Stimulated activated memory B cell treated with anti-CD40 and anti-IgM and Interleukin-4, amounts not matched to agents 10 μg/mL and 1 μg/mL and 100 μg/mL, for 72 hours (primary cell): ENCODE measurements around the gene RPS6KA2.
A peak's percentile ranks its signal among the peaks of the same experiment; 100 is the strongest.

ENCODE experiments used
- ATAC-seq: fragments of 150-1000 bp; cut with Tn5 transposase; 2 replicates; pipeline ENCODE4 v1.10.0; 2021
- H3K27ac Mint-ChIP-seq: one replicate; pipeline ENCODE4 v1.8.0; 2022; ENCODE audit warnings: mild to moderate bottlenecking, mixed read lengths
- H3K27me3 Mint-ChIP-seq: one replicate; pipeline ENCODE4 v1.8.0; 2022; ENCODE audit warnings: mixed read lengths
- H3K36me3 Mint-ChIP-seq: one replicate; pipeline ENCODE4 v1.8.0; 2022; ENCODE audit warnings: mixed read lengths
- H3K4me1 Mint-ChIP-seq: one replicate; pipeline ENCODE4 v1.8.0; 2022; ENCODE audit warnings: mixed read lengths
- H3K4me3 Mint-ChIP-seq: one replicate; pipeline ENCODE4 v1.8.0; 2022; ENCODE audit warnings: mild to moderate bottlenecking, moderate library complexity, mixed read lengths
- H3K9me3 Mint-ChIP-seq: one replicate; pipeline ENCODE4 v1.8.0; 2022; ENCODE audit warnings: mixed read lengths

The RPS6KA2 gene

GRCh38 chr6:166570929-166571713 lies 55.9 kb downstream of the RPS6KA2 start:
- peaks cover 3% of the 10 kb centered on the region for H3K9me3 Mint-ChIP-seq
- no peak overlapping the region for H3K27ac Mint-ChIP-seq
- no peak for ATAC-seq
- H3K36me3 Mint-ChIP-seq, result peaks cover 6% of the 10 kb centered on the region
- H3K4me1 Mint-ChIP-seq, result peaks cover 8% of the 10 kb centered on the region
- no peaks in the 10 kb centered on the region for H3K27me3 Mint-ChIP-seq
- no peak overlapping the region for H3K4me3 Mint-ChIP-seq

DNA sequence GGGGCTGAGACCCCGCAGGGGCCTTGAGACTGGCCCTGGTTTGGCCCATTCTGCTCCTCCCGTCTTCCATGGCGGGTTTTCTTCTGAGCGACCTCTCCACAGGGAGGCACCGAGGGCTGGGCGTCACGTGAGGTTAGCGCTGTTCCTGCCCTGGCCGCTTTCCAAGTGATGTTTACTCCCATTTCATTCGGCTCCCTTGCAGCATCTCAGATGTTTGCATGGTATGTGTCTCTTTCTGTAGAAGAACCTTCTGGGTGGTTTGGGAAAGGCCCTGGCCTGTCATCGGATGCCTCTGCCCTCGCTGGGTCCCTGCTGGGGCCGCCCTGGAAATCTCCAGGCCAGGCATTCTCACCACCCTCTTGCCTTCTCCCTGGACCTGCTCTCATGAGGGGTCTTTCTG lies 57.8 kb downstream of the RPS6KA2 start:
- H3K27ac Mint-ChIP-seq, result no peak overlapping the region
- no peaks in the 10 kb centered on the region for H3K27me3 Mint-ChIP-seq
- H3K9me3 Mint-ChIP-seq, result no peaks in the 10 kb centered on the region
- peaks cover 4% of the 10 kb centered on the region for H3K36me3 Mint-ChIP-seq
- H3K4me1 Mint-ChIP-seq, result peaks cover 8% of the 10 kb centered on the region
- ATAC-seq, result no peak
- H3K4me3 Mint-ChIP-seq, result no peak overlapping the region

DNA sequence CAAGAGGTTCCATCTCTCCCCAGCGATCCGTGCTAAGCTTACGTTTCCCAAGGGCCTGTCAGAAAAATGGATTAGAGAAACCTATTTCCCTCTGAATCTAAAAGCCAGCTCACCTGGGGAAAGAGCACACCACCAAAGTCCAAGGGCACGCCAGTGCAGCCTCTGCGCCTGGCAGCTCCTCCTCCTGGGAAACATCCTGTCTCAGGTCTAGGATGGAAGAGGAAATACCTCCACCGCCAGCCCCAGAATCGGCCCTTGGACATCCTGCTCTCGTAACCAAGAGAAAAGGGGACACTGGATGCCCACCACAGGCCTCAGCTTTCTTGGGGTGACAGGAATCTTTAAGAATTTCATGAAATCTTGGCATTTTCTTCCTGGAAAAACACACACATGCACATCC lies 59.2 kb downstream of the RPS6KA2 start:
- no peaks in the 10 kb centered on the region for H3K9me3 Mint-ChIP-seq
- peaks cover 6% of the 10 kb centered on the region for H3K4me1 Mint-ChIP-seq
- no peak overlapping the region for H3K4me3 Mint-ChIP-seq
- no peak overlapping the region for H3K27ac Mint-ChIP-seq
- ATAC-seq, result no peak
- H3K36me3 Mint-ChIP-seq, result peaks cover 7% of the 10 kb centered on the region
- no peaks in the 10 kb centered on the region for H3K27me3 Mint-ChIP-seq

DNA sequence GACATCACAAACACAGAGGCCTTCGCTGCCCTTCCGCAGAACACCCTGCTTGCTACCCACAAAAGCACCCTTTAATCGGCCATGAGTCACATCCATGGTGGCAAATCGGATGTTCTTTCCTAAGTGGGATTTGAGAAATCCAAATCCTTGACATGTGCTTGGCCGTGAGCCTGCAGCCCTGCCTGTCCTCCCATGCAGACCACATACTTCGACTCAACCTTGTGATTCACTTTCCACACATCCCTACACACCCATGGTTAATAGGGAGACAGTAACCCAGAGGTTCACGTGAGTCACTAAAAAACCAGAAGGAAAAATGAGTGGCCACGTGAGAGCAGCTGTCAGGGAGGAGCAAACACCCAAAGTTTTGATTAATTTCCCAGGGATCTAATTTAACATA lies 59.9 kb downstream of the RPS6KA2 start:
- Mint-ChIP-seq H3K4me3 (no peak overlapping the region), H3K27me3 (no peaks in the 10 kb centered on the region), H3K27ac (no peak overlapping the region), H3K36me3 (peaks cover 10% of the 10 kb centered on the region), H3K9me3 (no peaks in the 10 kb centered on the region), H3K4me1 (no peaks in the 10 kb centered on the region)
- no peak for ATAC-seq

DNA sequence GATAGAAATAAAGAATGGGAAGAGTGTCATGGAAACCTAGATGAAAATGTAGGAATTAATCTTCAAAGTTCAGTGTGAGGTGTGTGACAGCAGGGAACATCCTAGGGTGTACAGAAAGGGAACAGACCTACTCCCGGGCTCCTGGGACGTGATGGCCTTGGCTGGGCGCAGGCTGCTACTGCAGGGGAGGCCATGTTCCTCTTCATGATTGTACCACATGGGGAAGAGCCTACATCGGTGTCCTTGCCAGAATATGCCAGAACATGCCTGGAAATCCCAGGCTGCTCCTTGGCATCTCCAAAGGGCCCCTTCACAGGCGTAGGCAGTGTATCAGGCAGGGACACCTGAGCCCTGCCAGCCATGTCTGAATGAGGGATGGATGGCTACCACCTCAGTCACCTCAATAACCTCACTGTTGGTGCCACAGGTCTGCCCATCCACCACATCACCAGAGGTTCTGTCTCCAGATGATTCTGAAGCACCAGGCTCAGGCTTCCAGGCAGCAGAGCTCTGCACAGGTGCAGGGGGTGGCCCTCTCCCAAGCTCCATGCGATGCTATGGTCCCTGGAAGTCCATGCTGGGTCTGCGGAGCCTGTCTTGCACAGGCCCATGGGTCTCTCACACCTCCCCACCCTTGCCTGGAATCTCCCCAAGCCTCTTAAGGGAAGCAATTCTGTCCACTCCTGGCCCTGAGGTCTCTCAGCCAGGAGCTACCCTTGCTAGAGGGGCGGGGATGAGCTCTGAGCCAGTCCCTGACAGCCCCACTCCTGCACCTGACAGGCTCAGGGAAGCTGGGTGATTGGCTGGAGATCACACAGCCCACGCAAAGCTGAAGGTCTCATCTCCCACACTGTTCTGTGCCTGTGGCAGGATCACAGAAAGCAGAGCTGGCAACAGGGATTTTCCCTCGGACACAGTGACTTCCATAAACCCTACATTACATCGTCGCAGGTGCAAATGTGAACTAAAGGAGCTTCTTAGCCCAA lies 60.7 kb downstream of the RPS6KA2 start:
- Mint-ChIP-seq H3K36me3 (peaks cover 15% of the 10 kb centered on the region), H3K27ac (no peak overlapping the region), H3K4me3 (no peak overlapping the region), H3K27me3 (no peaks in the 10 kb centered on the region), H3K4me1 (no peaks in the 10 kb centered on the region), H3K9me3 (peaks cover under 1% of the 10 kb centered on the region)
- ATAC-seq, result no peak

DNA sequence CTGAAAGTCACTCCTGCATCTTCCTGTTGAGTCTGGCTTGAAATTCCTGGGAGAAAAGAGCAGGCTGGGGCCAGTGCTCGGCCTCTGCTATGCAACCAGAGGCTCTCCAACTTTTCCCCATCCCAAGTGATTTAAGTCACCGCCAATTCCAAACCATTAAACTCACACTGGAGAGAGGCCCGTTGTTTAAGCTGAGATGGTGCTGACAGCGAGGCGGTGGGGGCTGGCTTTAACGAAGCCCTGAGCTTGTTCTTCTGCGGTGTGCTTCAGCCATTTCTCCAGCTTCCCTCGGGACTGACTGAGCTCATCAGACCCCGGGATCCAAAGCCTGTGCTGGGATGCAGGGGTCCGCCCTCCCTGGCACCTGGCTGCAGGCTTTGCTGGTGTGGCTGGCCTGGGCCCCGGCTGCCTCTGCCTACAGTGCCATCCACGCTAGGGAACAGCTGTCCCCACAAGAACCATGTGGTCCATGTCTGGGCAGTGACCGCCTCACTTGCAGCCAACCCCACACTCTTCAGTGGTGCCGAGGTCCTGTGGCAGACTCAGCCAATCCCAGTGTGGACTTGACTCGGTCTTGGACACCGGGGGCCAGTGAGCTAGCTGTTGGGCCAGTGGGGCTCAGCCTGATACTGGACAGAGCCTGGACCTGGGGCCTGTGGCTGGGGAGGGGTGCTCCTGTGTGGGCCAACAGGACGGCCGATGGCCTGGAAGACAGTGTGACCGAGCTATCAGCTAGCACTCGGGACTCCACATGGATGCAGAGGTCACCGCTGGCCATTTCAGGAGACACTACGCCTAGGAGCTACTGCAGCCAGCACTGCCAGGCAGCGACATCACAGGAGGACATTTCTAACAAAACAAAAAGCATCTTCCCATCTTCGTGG lies 61.7 kb downstream of the RPS6KA2 start:
- ATAC-seq, result no peak
- no peaks in the 10 kb centered on the region for H3K27me3 Mint-ChIP-seq
- no peak overlapping the region for H3K4me3 Mint-ChIP-seq
- peaks cover 7% of the 10 kb centered on the region for H3K9me3 Mint-ChIP-seq
- H3K4me1 Mint-ChIP-seq, result no peaks in the 10 kb centered on the region
- peaks cover 23% of the 10 kb centered on the region for H3K36me3 Mint-ChIP-seq
- H3K27ac Mint-ChIP-seq, result no peak overlapping the region

DNA sequence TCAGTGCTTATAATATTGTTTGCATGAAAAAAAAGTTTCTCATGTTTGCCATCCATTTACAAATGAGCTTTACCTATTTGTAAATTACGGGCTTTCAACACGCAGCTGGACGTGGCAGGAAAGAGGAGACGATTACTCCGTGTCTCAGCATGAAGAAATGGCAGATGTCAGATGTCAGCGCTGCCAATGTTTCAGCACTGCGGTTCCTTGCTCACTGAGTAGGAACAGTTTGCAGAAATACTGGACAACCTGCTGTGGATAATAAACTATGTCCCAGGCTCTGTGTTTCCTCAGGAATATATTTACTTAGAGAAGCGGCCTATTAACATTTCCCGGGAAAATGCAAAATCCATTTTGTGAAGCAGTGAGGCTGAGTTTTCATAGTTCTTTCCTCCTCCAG lies 63.2 kb downstream of the RPS6KA2 start:
- no peaks in the 10 kb centered on the region for H3K4me1 Mint-ChIP-seq
- peaks cover 10% of the 10 kb centered on the region for H3K9me3 Mint-ChIP-seq
- H3K27ac Mint-ChIP-seq, result no peak overlapping the region
- ATAC-seq, result no peak
- H3K4me3 Mint-ChIP-seq, result no peak overlapping the region
- H3K36me3 Mint-ChIP-seq, result peaks cover 24% of the 10 kb centered on the region
- H3K27me3 Mint-ChIP-seq, result no peaks in the 10 kb centered on the region

DNA sequence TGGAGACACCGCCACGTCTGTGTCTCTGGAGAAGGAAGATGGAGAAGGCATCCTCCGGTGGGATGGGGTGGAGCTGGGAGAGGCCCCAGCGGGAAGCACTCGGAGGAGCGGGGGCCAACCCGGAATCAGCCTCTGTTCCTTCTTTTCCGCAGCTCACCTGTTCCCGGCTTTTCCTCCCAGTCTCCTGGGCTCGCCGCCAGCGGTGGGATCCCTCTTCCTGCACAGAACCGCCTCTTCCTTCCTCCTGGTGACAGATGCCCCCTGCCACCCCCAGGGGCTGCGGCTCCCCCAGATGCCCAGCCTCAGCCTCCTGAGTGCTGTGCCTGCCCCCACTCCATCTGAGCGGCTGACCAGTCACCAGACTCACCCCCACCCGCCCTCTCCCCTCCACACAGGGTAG lies 63.9 kb downstream of the RPS6KA2 start:
- Mint-ChIP-seq H3K9me3 (peaks cover 10% of the 10 kb centered on the region), H3K4me1 (no peaks in the 10 kb centered on the region), H3K27ac (no peak overlapping the region), H3K36me3 (peaks cover 28% of the 10 kb centered on the region), H3K4me3 (no peak overlapping the region), H3K27me3 (no peaks in the 10 kb centered on the region)
- peak; percentile 20 for ATAC-seq

DNA sequence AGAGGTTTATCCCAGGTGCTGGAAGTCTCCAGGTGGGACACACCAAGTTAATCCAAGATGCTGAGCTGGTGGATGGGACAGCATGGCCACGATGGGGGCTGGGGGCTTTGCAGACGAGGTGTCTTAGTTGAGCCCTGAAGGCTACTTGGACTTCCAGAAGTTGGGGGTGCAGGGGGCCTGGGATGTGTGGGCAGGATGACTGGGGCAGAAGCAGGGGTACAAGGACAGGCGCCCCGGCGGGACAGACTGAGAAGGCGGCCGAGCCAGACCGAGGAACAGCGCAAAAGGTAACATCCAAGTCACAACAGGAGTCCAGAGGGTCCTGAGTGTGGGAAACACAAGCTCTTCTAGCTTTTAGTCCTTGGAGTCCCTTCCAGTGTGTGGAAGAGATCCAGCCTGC lies 64.3 kb downstream of the RPS6KA2 start:
- H3K36me3 Mint-ChIP-seq, result peaks cover 28% of the 10 kb centered on the region
- ATAC-seq, result no peak
- peaks cover 10% of the 10 kb centered on the region for H3K9me3 Mint-ChIP-seq
- H3K4me1 Mint-ChIP-seq, result no peaks in the 10 kb centered on the region
- no peak overlapping the region for H3K27ac Mint-ChIP-seq
- H3K27me3 Mint-ChIP-seq, result no peaks in the 10 kb centered on the region
- no peak overlapping the region for H3K4me3 Mint-ChIP-seq

GRCh38 chr6:166561771-166562359 lies 65.2 kb downstream of the RPS6KA2 start:
- Mint-ChIP-seq H3K27ac (no peak overlapping the region), H3K4me1 (peaks cover 4% of the 10 kb centered on the region), H3K27me3 (no peaks in the 10 kb centered on the region), H3K9me3 (peaks cover 10% of the 10 kb centered on the region), H3K4me3 (no peak overlapping the region), H3K36me3 (peaks cover 28% of the 10 kb centered on the region)
- ATAC-seq, result no peak

DNA sequence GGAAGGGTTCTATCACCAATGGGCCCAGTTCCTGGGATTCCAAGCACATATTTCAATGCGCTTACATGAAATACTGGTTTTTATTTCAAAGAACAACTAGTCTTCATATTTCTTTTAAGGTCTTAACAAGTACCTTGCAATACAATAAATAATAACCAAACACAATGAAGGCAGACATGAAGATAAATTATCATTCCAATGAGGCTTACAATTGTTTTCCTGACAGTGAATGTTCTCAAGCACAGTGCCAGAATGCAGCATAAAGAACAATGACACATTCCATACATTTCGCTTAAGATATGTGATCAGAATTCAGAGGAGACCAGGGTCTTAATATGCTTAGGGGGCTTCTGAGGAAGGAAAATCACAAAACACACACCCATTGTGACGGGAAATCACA lies 66.8 kb downstream of the RPS6KA2 start:
- Mint-ChIP-seq H3K36me3 (peaks cover 28% of the 10 kb centered on the region), H3K4me1 (peaks cover 6% of the 10 kb centered on the region), H3K9me3 (peaks cover 10% of the 10 kb centered on the region), H3K27ac (no peak overlapping the region), H3K4me3 (no peak overlapping the region), H3K27me3 (no peaks in the 10 kb centered on the region)
- ATAC-seq, result no peak

DNA sequence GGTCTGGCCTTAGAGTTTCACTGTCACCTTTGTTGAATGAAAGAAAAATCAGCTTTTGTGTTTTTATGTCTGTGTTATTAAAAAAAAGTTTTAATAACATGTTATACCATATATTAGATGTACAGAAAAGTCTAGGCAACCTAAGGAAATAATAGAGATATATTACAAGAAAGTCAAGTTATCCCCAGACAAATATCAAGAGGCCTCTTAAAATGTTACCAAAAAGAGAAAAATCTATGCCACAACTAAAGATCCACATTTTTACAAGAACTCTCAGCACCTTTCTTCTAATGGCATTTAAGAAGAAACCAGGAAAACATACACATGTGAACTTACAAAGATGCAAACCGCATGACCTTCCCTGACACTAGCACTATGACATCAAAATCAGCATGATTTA lies 67.4 kb downstream of the RPS6KA2 start:
- no peak overlapping the region for H3K4me3 Mint-ChIP-seq
- peaks cover 28% of the 10 kb centered on the region for H3K36me3 Mint-ChIP-seq
- peaks cover 10% of the 10 kb centered on the region for H3K9me3 Mint-ChIP-seq
- peaks cover 6% of the 10 kb centered on the region for H3K4me1 Mint-ChIP-seq
- ATAC-seq, result no peak
- no peak overlapping the region for H3K27ac Mint-ChIP-seq
- H3K27me3 Mint-ChIP-seq, result no peaks in the 10 kb centered on the region

DNA sequence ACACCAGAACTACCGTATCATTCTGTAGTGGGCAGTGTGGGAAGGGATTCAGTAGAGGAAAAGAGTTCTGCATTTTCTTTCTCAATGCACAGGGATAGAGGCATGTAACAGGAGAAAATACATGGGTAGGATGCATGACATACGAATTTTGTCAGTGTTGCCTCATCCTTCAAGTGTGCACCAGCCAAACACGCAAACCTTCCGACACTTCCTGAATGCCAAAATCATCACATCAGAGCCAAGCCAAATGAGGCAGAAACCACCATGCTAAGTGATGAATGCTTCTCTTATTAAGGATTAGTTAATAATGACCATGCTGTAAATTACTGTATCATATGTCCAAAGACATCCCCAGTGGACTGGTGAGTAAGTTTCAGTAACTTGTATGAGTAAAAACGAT lies 67.8 kb downstream of the RPS6KA2 start:
- Mint-ChIP-seq H3K9me3 (peaks cover 10% of the 10 kb centered on the region), H3K27me3 (no peaks in the 10 kb centered on the region), H3K27ac (no peak overlapping the region), H3K4me1 (peaks cover 6% of the 10 kb centered on the region), H3K36me3 (peaks cover 28% of the 10 kb centered on the region), H3K4me3 (no peak overlapping the region)
- ATAC-seq, result no peak

GRCh38 chr6:166558156-166559005 lies 68.7 kb downstream of the RPS6KA2 start:
- no peak for ATAC-seq
- Mint-ChIP-seq H3K9me3 (peaks cover 10% of the 10 kb centered on the region), H3K27me3 (no peaks in the 10 kb centered on the region), H3K4me1 (peaks cover 6% of the 10 kb centered on the region), H3K4me3 (no peak overlapping the region), H3K36me3 (peaks cover 28% of the 10 kb centered on the region), H3K27ac (no peak overlapping the region)
